ENCODE data around the gene AKR1C3. TPM values are rescaled to one million over a fixed set of nuclear protein-coding genes. Genes with fewer than 3 reads are reported as not detected.
"Not testable (repeated sequence)": the region's sequence is repeated elsewhere in the genome, so short reads cannot be mapped to it uniquely, and the experiment has no call there.

Gene AKR1C3
- total RNA-seq, 4 donors from 2014 or later: 6.0 to 35.6 (median 16.7) TPM

DNA sequence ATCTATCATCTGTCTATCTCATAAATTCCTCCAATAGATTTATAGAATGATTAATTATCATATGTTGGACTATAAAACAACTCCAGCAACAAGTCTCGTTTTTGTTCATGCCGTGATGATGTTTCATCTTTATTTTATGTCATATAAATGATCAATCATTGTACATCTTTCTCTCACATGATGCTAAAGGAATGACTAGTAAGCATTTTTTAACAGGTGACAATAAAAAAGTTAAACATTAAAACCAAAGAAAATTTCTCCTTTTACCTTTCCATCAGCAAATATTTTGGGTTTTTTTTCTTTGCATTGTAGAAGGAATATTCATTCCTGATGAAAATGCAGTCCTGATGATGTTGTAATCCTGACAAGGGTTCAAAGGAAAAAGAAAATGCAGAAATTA, 41.4 kb downstream of the AKR1C3 start:
- H3K4me3 ChIP-seq: no peak overlapping the region
- H3K27ac ChIP-seq: no peak overlapping the region
- H3K27me3 ChIP-seq: no peaks in the 10 kb centered on the region
- H3K9me3 ChIP-seq: no peaks in the 10 kb centered on the region
- no peak for DNase-seq
- H3K4me1 ChIP-seq: no peaks in the 10 kb centered on the region
- no peaks in the 10 kb centered on the region for H3K36me3 ChIP-seq
- TF ChIP-seq, protein P1, sequence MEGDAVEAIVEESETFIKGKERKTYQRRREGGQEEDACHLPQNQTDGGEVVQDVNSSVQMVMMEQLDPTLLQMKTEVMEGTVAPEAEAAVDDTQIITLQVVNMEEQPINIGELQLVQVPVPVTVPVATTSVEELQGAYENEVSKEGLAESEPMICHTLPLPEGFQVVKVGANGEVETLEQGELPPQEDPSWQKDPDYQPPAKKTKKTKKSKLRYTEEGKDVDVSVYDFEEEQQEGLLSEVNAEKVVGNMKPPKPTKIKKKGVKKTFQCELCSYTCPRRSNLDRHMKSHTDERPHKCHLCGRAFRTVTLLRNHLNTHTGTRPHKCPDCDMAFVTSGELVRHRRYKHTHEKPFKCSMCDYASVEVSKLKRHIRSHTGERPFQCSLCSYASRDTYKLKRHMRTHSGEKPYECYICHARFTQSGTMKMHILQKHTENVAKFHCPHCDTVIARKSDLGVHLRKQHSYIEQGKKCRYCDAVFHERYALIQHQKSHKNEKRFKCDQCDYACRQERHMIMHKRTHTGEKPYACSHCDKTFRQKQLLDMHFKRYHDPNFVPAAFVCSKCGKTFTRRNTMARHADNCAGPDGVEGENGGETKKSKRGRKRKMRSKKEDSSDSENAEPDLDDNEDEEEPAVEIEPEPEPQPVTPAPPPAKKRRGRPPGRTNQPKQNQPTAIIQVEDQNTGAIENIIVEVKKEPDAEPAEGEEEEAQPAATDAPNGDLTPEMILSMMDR (IDR thresholded peaks at IDR 0.05): no peak
- TF ChIP-seq POLR2A (IDR thresholded peaks at IDR 0.05): no peak
- intact Hi-C loops (cut with DNase I; ENCODE audit: low total_unique reads): no loop called here

DNA sequence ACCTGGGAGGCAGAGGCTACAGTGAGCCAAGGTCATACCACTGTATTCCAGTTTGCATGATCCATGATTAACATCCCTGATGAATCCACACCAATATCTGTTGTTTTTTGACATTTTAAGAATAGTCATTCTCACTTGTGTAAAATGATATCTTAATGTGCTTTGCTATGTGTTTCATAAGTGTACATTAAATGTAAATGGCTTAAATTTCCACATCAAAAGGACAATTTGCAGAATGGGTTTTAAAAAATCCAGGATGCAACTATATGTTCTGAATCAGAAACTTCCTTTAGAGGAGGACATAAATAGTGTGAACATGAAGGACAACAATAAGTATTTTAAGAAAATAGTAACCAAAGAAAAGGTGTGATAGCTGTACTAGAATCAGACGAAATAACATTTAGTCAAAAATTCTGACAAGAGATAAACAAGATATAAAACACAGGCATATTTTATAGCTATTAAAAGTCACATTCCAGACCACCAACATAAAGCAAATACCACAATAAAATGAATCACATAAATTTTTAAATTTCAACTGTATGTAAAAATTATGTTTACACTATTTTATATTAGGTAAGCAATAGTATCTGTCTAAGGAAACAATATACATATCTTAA, 42.4 kb downstream of the AKR1C3 start:
- Histone ChIP-seq H3K27ac (no peak overlapping the region), H3K9me3 (no peaks in the 10 kb centered on the region), H3K27me3 (no peaks in the 10 kb centered on the region), H3K36me3 (no peaks in the 10 kb centered on the region), H3K4me3 (no peak overlapping the region), H3K4me1 (no peaks in the 10 kb centered on the region)
- TF ChIP-seq, protein P1 (IDR thresholded peaks at IDR 0.05): no peak
- no peak for TF ChIP-seq POLR2A (IDR thresholded peaks at IDR 0.05)
- intact Hi-C loops (cut with DNase I; ENCODE audit: low total_unique reads): no loop called here
- DNase-seq: no peak

DNA sequence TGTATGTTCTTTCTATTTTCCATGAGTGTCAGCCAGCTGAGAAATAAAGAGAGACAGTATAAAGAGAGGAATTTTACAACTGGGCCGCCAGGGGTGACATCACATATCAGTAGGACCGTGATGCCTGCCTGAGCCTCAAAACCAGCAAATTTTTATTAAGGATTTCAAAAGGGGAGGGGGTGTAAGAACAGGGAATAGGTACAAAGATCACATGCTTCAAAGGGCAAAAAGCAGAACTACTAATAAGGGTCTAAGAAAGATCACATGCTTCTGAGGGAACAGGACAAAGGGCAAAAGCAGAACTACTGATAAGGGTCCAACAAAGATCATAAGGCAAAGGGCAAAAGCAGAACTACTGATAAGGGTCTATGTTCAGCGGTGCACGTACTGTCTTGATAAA, 43.5 kb downstream of the AKR1C3 start:
- H3K27me3 ChIP-seq; H3K27ac ChIP-seq; DNase-seq; H3K4me3 ChIP-seq; H3K4me1 ChIP-seq; intact Hi-C loops (cut with DNase I; ENCODE audit: low total_unique reads); H3K9me3 ChIP-seq; H3K36me3 ChIP-seq: not testable (repeated sequence)

DNA sequence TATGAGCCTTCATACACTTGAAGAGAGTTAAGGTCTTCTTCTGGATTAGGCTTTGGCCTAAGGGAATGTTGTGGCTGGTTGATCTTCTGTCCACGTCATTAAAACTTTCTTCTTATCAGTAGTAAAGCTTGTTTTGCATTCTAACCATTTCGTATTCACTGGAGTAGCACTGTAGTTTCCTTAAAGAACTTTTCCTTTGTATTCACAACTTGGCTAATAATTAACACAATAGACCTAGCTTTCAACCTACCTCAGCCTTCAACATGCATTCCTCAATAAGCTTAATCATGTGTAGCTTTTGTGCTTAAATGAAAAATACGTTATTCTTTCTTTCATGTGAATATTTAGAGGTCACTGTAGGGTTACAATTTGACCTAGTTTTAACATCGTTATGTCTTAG, 48.0 kb downstream of the AKR1C3 start:
- no peaks in the 10 kb centered on the region for H3K27me3 ChIP-seq

DNA sequence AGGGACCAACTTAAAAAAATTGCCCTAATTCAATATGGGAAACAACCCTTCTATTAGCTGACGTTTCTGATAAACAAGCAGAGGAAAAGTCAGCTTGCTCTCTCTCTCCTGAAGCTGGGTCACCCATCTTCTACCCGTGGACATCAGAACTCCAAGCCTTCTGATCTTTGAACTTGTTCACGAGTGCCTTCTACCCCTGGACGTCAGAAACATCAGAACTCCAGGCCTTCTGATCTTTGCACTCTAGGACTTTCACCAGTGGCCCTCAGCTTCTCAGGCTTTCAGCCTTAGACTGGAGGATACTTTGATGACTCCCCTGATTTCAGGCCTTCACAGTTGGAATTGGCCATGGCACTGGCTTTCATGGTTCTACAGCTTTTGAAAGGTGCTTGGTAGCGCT, 48.9 kb downstream of the AKR1C3 start:
- TF ChIP-seq, protein P1 (IDR thresholded peaks at IDR 0.05): no peak
- H3K27me3 ChIP-seq: no peaks in the 10 kb centered on the region
- intact Hi-C loops (cut with DNase I; ENCODE audit: low total_unique reads): no loop called here

More for the DNA sequence above, 48.0 kb downstream of the AKR1C3 start:
- no peaks in the 10 kb centered on the region for H3K9me3 ChIP-seq
- DNase-seq: no peak
- intact Hi-C loops (cut with DNase I; ENCODE audit: low total_unique reads): no loop called here
- H3K27ac ChIP-seq: no peak overlapping the region
- no peaks in the 10 kb centered on the region for H3K4me1 ChIP-seq
- no peaks in the 10 kb centered on the region for H3K36me3 ChIP-seq
- TF ChIP-seq POLR2A (IDR thresholded peaks at IDR 0.05): no peak
- TF ChIP-seq, protein P1 (IDR thresholded peaks at IDR 0.05): no peak
- H3K4me3 ChIP-seq: no peak overlapping the region

DNA sequence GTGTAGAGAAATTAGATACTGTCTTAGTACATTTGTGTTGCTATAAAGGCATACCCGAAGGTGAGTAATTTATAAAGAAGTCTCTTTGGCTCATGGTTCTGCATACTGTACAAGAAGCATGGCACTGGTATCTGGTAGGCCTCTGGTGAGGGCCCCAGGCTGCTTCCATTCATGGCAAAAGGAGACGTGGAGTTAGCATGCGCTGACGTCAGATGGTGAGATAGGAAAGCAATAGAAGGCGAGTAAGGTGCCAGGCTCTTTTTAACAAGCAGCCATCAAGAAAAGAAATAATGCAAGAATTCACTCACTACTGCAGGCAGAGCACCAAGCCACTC, 52.7 kb downstream of the AKR1C3 start:
- intact Hi-C loops (cut with DNase I; ENCODE audit: low total_unique reads): no loop called here
- TF ChIP-seq, protein P1 (IDR thresholded peaks at IDR 0.05): no peak
- no peaks in the 10 kb centered on the region for H3K36me3 ChIP-seq
- no peak overlapping the region for H3K4me3 ChIP-seq
- no peaks in the 10 kb centered on the region for H3K27me3 ChIP-seq
- H3K4me1 ChIP-seq: no peaks in the 10 kb centered on the region
- H3K9me3 ChIP-seq: no peaks in the 10 kb centered on the region
- H3K27ac ChIP-seq: no peak overlapping the region
- no peak for DNase-seq

More for the DNA sequence above, 48.9 kb downstream of the AKR1C3 start:
- Histone ChIP-seq H3K36me3 (no peaks in the 10 kb centered on the region), H3K4me3 (no peak overlapping the region), H3K9me3 (no peaks in the 10 kb centered on the region), H3K4me1 (no peaks in the 10 kb centered on the region), H3K27ac (no peak overlapping the region)
- no peak for DNase-seq
